HUES64 (cell line): ENCODE data around the gene BID. TPM values are rescaled to one million over a fixed set of nuclear protein-coding genes. Genes with fewer than 3 reads are reported as not detected.

Experiments used
- H3K27ac ChIP-seq: 2 replicates; pipeline ENCODE4 v1.7.0; 2013; ENCODE audit warnings: low read depth, low read length, inconsistent platforms
- H3K27me3 ChIP-seq: 2 replicates; pipeline ENCODE4 v1.6.1; 2013; ENCODE audit warnings: mild to moderate bottlenecking, low read length; ENCODE audit not compliant: insufficient read depth
- H3K36me3 ChIP-seq: 2 replicates; pipeline ENCODE4 v1.6.1; 2013; ENCODE audit warnings: mild to moderate bottlenecking, low read length; ENCODE audit not compliant: insufficient read depth
- H3K4me1 ChIP-seq: 2 replicates; pipeline ENCODE4 v1.6.1; 2013; ENCODE audit warnings: mild to moderate bottlenecking, low read length, moderate library complexity; ENCODE audit not compliant: insufficient read depth
- H3K4me3 ChIP-seq: 2 replicates; pipeline ENCODE4 v1.5.1; 2013; ENCODE audit warnings: mild to moderate bottlenecking, low read length, moderate library complexity
- H3K9ac ChIP-seq: 2 replicates; pipeline ENCODE4 v1.6.1; 2013; ENCODE audit warnings: mild to moderate bottlenecking, low read depth, low read length
- H3K9me3 ChIP-seq: 2 replicates; pipeline ENCODE4 v1.6.1; 2013; ENCODE audit warnings: low read depth, low read length; ENCODE audit not compliant: insufficient read depth
- WGBS: fragments of 150-250, 120-280 bp; methylation state at CpG from one replicate; pipeline ENCODE4 v1.1.7; 2013; ENCODE audit warnings: missing lambda C conversion rate; 5-methylcytosine and 5-hydroxymethylcytosine counted together
- polyA plus RNA-seq, 2 experiments: library from polyadenylated mRNA; stranded (reverse); fragments of 50-300 nt; gene quantifications; one replicate each; pipeline ENCODE4 v1.2.3, GENCODE V29; 2013

BID gene
- 40.2 TPM for polyA plus RNA-seq (2013, experiment 1 of 2)
- 23.5 TPM for polyA plus RNA-seq (2013, experiment 2 of 2)

- Histone ChIP-seq H3K27me3 (peaks cover 7% of the 10 kb centered on the region), H3K36me3 (no peaks in the 10 kb centered on the region), H3K9me3 (no peaks in the 10 kb centered on the region), H3K27ac (peak within 1 kb of the TSS; percentile 73; the same call in 1 of the 2 replicates), H3K9ac (peak within 1 kb of the TSS; percentile 94), H3K4me1 (0 out of 2 replicates have a peak, but pooled peaks cover 3% of the 10 kb centered on the region), H3K4me3 (peak within 1 kb of the TSS; percentile 78)
- WGBS: under 1% methylated on average over 63 of the region's 64 CpGs
Observed at GRCh38 chr22:17774206-17774925, at the start of gene BID. Gene BID, minus strand, starts transcription at chr22:17774469. Its CDS starts 24,353 bp downstream, at chr22:17750116.

GRCh38 chr22:17823964-17824363, 49.7 kb upstream of the BID start:
- Histone ChIP-seq H3K27ac (no peak overlapping the region), H3K9ac (no peak overlapping the region), H3K27me3 (no peaks in the 10 kb centered on the region), H3K9me3 (no peaks in the 10 kb centered on the region), H3K4me1 (no peaks in the 10 kb centered on the region), H3K36me3 (no peaks in the 10 kb centered on the region), H3K4me3 (no peak overlapping the region)
- WGBS: 94% methylated on average over 14 of the region's 15 CpGs

- Histone ChIP-seq H3K4me3 (no peak overlapping the region), H3K4me1 (no peaks in the 10 kb centered on the region), H3K9ac (no peak overlapping the region), H3K27ac (no peak overlapping the region), H3K27me3 (no peaks in the 10 kb centered on the region), H3K36me3 (no peaks in the 10 kb centered on the region), H3K9me3 (no peaks in the 10 kb centered on the region)
- 90% methylated on average over 4 of the region's 4 CpGs for WGBS
Observed at GRCh38 chr22:17823226-17823625, 49.0 kb upstream of the BID start.

GRCh38 chr22:17822087-17822486, 47.8 kb upstream of the BID start:
- H3K36me3 ChIP-seq: no peaks in the 10 kb centered on the region
- H3K27me3 ChIP-seq: no peaks in the 10 kb centered on the region
- no peaks in the 10 kb centered on the region for H3K9me3 ChIP-seq
- no peak overlapping the region for H3K4me3 ChIP-seq
- H3K27ac ChIP-seq: no peak overlapping the region
- H3K4me1 ChIP-seq: no peaks in the 10 kb centered on the region
- no peak overlapping the region for H3K9ac ChIP-seq
- WGBS: 96% methylated on average over 13 of the region's 13 CpGs

GRCh38 chr22:17820879-17821439, 46.7 kb upstream of the BID start:
- H3K4me1 ChIP-seq: no peaks in the 10 kb centered on the region
- 91% methylated on average over 3 of the region's 3 CpGs for WGBS
- no peaks in the 10 kb centered on the region for H3K9me3 ChIP-seq
- no peak overlapping the region for H3K27ac ChIP-seq
- H3K27me3 ChIP-seq: no peaks in the 10 kb centered on the region
- no peak overlapping the region for H3K9ac ChIP-seq
- H3K36me3 ChIP-seq: 0 out of 2 replicates have a peak, but pooled peaks cover 3% of the 10 kb centered on the region
- no peak overlapping the region for H3K4me3 ChIP-seq

- 96% methylated on average over 14 of the region's 14 CpGs for WGBS
- peaks cover 6% of the 10 kb centered on the region; the same call in 1 of the 2 replicates for H3K36me3 ChIP-seq
Observed at GRCh38 chr22:17818649-17819048, 44.4 kb upstream of the BID start.

GRCh38 chr22:17818180-17818579, 43.9 kb upstream of the BID start:
- 96% methylated on average over 25 of the region's 25 CpGs for WGBS
- Histone ChIP-seq H3K27me3 (no peaks in the 10 kb centered on the region), H3K9ac (no peak overlapping the region), H3K4me1 (no peaks in the 10 kb centered on the region), H3K4me3 (no peak overlapping the region), H3K9me3 (no peaks in the 10 kb centered on the region), H3K27ac (no peak overlapping the region), H3K36me3 (peaks cover 6% of the 10 kb centered on the region; the same call in 1 of the 2 replicates)

More at GRCh38 chr22:17818649-17819048, 44.4 kb upstream of the BID start:
- no peak overlapping the region for H3K27ac ChIP-seq
- H3K27me3 ChIP-seq: no peaks in the 10 kb centered on the region
- H3K4me3 ChIP-seq: no peak overlapping the region
- H3K9ac ChIP-seq: no peak overlapping the region
- no peaks in the 10 kb centered on the region for H3K4me1 ChIP-seq
- H3K9me3 ChIP-seq: no peaks in the 10 kb centered on the region

- H3K36me3 ChIP-seq: peaks cover 6% of the 10 kb centered on the region; the same call in 1 of the 2 replicates
- no peaks in the 10 kb centered on the region for H3K4me1 ChIP-seq
- no peak overlapping the region for H3K9ac ChIP-seq
- no peak overlapping the region for H3K27ac ChIP-seq
- no peaks in the 10 kb centered on the region for H3K27me3 ChIP-seq
- no peak overlapping the region for H3K4me3 ChIP-seq
- no peaks in the 10 kb centered on the region for H3K9me3 ChIP-seq
- WGBS: 97% methylated on average over 33 of the region's 33 CpGs
Observed at GRCh38 chr22:17817511-17818065, 43.3 kb upstream of the BID start.

- H3K36me3 ChIP-seq: peaks cover 9% of the 10 kb centered on the region; the same call in 1 of the 2 replicates
- 95% methylated on average over 21 of the region's 21 CpGs for WGBS
- H3K9ac ChIP-seq: no peak overlapping the region
- no peaks in the 10 kb centered on the region for H3K27me3 ChIP-seq
- H3K4me1 ChIP-seq: no peaks in the 10 kb centered on the region
- H3K27ac ChIP-seq: no peak overlapping the region
- no peak overlapping the region for H3K4me3 ChIP-seq
- no peaks in the 10 kb centered on the region for H3K9me3 ChIP-seq
Observed at GRCh38 chr22:17817079-17817478, 42.8 kb upstream of the BID start.

GRCh38 chr22:17816649-17817048, 42.4 kb upstream of the BID start:
- Histone ChIP-seq H3K27ac (no peak overlapping the region), H3K9me3 (no peaks in the 10 kb centered on the region), H3K27me3 (no peaks in the 10 kb centered on the region), H3K36me3 (peaks cover 9% of the 10 kb centered on the region; the same call in 1 of the 2 replicates), H3K4me1 (no peaks in the 10 kb centered on the region), H3K4me3 (no peak overlapping the region), H3K9ac (no peak overlapping the region)
- 96% methylated on average over 14 of the region's 14 CpGs for WGBS

- Histone ChIP-seq H3K36me3 (peaks cover 10% of the 10 kb centered on the region; the same call in 1 of the 2 replicates), H3K4me3 (no peak overlapping the region), H3K27me3 (no peaks in the 10 kb centered on the region), H3K4me1 (no peaks in the 10 kb centered on the region), H3K9me3 (no peaks in the 10 kb centered on the region), H3K9ac (no peak overlapping the region), H3K27ac (no peak overlapping the region)
- whole genome bisulfite sequencing: 95% methylated on average over 15 of the region's 15 CpGs
Observed at GRCh38 chr22:17815703-17816254, 41.5 kb upstream of the BID start.
